Neural progenitor cell (in vitro differentiated cells): ENCODE results near the gene TOGARAM2.

Source experiments
- EZH2 ChIP-seq: fragments of 200-600 bp; sonication (generic); IDR thresholded peaks from 2 replicates; pipeline ENCODE4 v1.6.1; 2017; ENCODE audit warnings: antibody characterized with exemption, mild to moderate bottlenecking, moderate library complexity
- EZH2phosphoT487 ChIP-seq: fragments of 200-600 bp; sonication (generic); IDR thresholded peaks from 2 replicates; pipeline ENCODE4 v1.6.1; 2017; ENCODE audit warnings: antibody characterized with exemption
- TF ChIP-seq, protein P1 (sequence below): fragments of 200-600 bp; sonication (generic); IDR thresholded peaks from 2 replicates; pipeline ENCODE4 v1.5.1; 2017; ENCODE audit warnings: antibody characterized with exemption, mild to moderate bottlenecking

GRCh38 chr2:29065068-29065811, 84.1 kb downstream of the TOGARAM2 start:
- TF ChIP-seq, protein P1, sequence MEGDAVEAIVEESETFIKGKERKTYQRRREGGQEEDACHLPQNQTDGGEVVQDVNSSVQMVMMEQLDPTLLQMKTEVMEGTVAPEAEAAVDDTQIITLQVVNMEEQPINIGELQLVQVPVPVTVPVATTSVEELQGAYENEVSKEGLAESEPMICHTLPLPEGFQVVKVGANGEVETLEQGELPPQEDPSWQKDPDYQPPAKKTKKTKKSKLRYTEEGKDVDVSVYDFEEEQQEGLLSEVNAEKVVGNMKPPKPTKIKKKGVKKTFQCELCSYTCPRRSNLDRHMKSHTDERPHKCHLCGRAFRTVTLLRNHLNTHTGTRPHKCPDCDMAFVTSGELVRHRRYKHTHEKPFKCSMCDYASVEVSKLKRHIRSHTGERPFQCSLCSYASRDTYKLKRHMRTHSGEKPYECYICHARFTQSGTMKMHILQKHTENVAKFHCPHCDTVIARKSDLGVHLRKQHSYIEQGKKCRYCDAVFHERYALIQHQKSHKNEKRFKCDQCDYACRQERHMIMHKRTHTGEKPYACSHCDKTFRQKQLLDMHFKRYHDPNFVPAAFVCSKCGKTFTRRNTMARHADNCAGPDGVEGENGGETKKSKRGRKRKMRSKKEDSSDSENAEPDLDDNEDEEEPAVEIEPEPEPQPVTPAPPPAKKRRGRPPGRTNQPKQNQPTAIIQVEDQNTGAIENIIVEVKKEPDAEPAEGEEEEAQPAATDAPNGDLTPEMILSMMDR, result no peak
- TF ChIP-seq EZH2, result no peak
- no peak for TF ChIP-seq EZH2phosphoT487
